HepG2 (cell line): Measurements from ENCODE around the gene NPW. TPM values are rescaled to one million over a fixed set of nuclear protein-coding genes. Genes with fewer than 3 reads are reported as not detected.

ENCODE experiments used
- MYC ChIP-seq: sonication (generic); formaldehyde crosslinking; IDR thresholded peaks from 2 replicates; pipeline ENCODE4 v1.9.0; 2021; ENCODE audit warnings: missing genetic modification reagents, borderline replicate concordance
- NAIF1 ChIP-seq: sonication (generic); formaldehyde crosslinking; IDR thresholded peaks from 2 replicates; pipeline ENCODE4 v1.5.0; 2020; ENCODE audit warnings: mild to moderate bottlenecking, missing genetic modification reagents, borderline replicate concordance
- PHF8 ChIP-seq: sonication (generic); formaldehyde crosslinking; IDR thresholded peaks from 2 replicates; pipeline ENCODE4 v1.5.0; 2020; ENCODE audit warnings: missing genetic modification reagents
- PTBP1 ChIP-seq: fragments of 200-400 bp; formaldehyde crosslinking; IDR thresholded peaks from 2 replicates; pipeline ENCODE4 v1.6.1; 2018; ENCODE audit warnings: low read length, low read depth; ENCODE audit not compliant: poor library complexity, severe bottlenecking
- SPEN ChIP-seq: sonication (generic); formaldehyde crosslinking; IDR thresholded peaks from 2 replicates; pipeline ENCODE4 v1.5.1; 2020; ENCODE audit warnings: low read depth, mild to moderate bottlenecking, missing genetic modification reagents
- ZNF253 ChIP-seq: sonication (generic); formaldehyde crosslinking; IDR thresholded peaks from 2 replicates; pipeline ENCODE4 v1.8.0; 2022; ENCODE audit warnings: mild to moderate bottlenecking, missing genetic modification reagents, borderline replicate concordance
- ZNF329 ChIP-seq: sonication (generic); formaldehyde crosslinking; IDR thresholded peaks from 2 replicates; pipeline ENCODE4 v1.9.0; 2021; ENCODE audit warnings: low read depth, mild to moderate bottlenecking, missing genetic modification reagents
- polyA plus RNA-seq, 8 experiments: library from polyadenylated mRNA; depleted of rRNA in 3 of 8; stranded (reverse) in 7 of 8; unstranded in 1 of 8; fragments of >200 nt; fragmentation: Illumina TruSeq in 4 of 8; extraction: Trizol in 4 of 8; gene quantifications; 2 replicates each; pipeline versions ENCODE4 v1.2.1 to v1.2.3, GENCODE V29; 2011 to 2016; ENCODE audit warnings: low read depth in 4 of 8, missing spikeins in 1 of 8, mixed read lengths in 1 of 8; ENCODE audit not compliant: insufficient read depth in 1 of 8
- total RNA-seq, 5 experiments: library from RNA; depleted of rRNA; stranded (reverse); fragments of >200 nt; fragmentation: Illumina TruSeq; extraction: Trizol; gene quantifications; 2 replicates each; pipeline ENCODE4 v1.2.3, GENCODE V29; 2016; ENCODE audit warnings: low read depth in 1 of 5
- TF ChIP-seq, protein P1 (sequence below): sonication (generic); formaldehyde crosslinking; conservative IDR thresholded peaks from 2 replicates; pipeline ENCODE4 v1.8.0; 2022; ENCODE audit warnings: missing genetic modification reagents
- TF ChIP-seq, protein P2 (sequence below): sonication (generic); formaldehyde crosslinking; IDR thresholded peaks from 2 replicates; pipeline ENCODE4 v1.5.1; 2020; ENCODE audit warnings: mild to moderate bottlenecking, missing genetic modification reagents, moderate library complexity
- TF ChIP-seq, protein P3 (sequence below): sonication (generic); formaldehyde crosslinking; IDR thresholded peaks from 2 replicates; pipeline ENCODE4 v1.8.1; 2023; ENCODE audit warnings: mild to moderate bottlenecking, moderate library complexity, missing genetic modification reagents
- TF ChIP-seq, protein P4 (sequence below): sonication (generic); formaldehyde crosslinking; IDR thresholded peaks from 2 replicates; pipeline ENCODE4 v1.4.0; 2020; ENCODE audit warnings: mild to moderate bottlenecking, low read depth, missing genetic modification reagents
- TF ChIP-seq, protein P5 (sequence below): sonication (generic); formaldehyde crosslinking; IDR thresholded peaks from 2 replicates; pipeline ENCODE4 v1.9.0; 2022; ENCODE audit warnings: missing genetic modification reagents, mild to moderate bottlenecking, borderline replicate concordance
- TF ChIP-seq, protein P6 (sequence below): sonication (generic); formaldehyde crosslinking; IDR thresholded peaks from 2 replicates; pipeline ENCODE4 v1.5.1; 2020; ENCODE audit warnings: mild to moderate bottlenecking, missing genetic modification reagents, moderate library complexity
- TF ChIP-seq, protein P7 (sequence below): sonication (generic); formaldehyde crosslinking; IDR thresholded peaks from 2 replicates; pipeline ENCODE4 v1.5.0; 2020; ENCODE audit warnings: missing genetic modification reagents

NPW gene
- total and polyA plus RNA-seq, 2 of the 13 experiments (the other 11 are each of a cell fraction or from before 2014, with no cell fraction given): 0.24 to 0.97 TPM

DNA sequence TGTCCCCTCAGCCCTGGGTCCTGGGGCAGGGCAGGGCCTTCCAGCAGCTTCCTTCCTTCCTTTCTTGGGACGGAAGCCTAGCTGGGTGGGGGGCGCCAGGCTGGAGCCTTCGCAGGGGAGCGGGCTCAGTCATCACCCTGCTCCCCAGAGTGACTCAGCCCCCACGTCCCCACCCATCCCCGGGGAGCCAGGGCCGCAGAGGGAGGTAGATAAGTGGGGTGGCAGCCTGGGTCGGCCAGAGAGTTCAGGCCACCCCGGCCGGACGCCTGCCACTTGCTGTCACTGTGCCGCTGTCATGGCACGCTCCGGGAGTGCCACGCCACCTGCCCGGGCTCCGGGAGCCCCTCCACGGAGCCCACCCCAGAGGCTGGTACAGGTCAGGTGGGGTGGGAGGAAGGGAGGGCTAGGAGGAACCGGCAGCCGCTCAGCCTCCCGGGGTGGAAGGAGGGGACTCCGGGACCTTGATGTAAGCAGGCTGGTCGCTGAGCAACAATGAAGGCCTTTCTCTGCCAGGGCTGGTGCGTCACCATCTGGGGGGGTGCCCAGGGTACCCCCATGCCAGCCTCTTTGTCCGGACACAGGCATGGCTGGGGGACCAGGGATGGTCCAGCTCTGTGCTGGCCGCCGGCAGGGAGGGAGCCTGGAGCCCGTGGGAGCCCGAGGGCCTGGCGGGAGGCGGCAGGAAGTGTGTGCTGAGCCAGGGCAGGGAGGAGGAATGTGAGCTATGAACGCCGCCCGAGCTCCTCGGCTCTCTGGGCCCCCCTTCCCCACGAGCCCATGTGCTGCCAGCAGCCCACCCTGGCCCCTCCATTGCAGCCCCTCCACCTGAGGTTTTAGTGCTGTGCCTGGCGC, 13.7 kb downstream of the NPW start (continued):
- TF ChIP-seq, protein P1, sequence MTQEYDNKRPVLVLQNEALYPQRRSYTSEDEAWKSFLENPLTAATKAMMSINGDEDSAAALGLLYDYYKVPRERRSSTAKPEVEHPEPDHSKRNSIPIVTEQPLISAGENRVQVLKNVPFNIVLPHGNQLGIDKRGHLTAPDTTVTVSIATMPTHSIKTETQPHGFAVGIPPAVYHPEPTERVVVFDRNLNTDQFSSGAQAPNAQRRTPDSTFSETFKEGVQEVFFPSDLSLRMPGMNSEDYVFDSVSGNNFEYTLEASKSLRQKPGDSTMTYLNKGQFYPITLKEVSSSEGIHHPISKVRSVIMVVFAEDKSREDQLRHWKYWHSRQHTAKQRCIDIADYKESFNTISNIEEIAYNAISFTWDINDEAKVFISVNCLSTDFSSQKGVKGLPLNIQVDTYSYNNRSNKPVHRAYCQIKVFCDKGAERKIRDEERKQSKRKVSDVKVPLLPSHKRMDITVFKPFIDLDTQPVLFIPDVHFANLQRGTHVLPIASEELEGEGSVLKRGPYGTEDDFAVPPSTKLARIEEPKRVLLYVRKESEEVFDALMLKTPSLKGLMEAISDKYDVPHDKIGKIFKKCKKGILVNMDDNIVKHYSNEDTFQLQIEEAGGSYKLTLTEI (CRISPR knock-in tag): no peak
- peak; percentile 53 for TF ChIP-seq MYC (CRISPR knock-in tag)
- TF ChIP-seq, protein P2, sequence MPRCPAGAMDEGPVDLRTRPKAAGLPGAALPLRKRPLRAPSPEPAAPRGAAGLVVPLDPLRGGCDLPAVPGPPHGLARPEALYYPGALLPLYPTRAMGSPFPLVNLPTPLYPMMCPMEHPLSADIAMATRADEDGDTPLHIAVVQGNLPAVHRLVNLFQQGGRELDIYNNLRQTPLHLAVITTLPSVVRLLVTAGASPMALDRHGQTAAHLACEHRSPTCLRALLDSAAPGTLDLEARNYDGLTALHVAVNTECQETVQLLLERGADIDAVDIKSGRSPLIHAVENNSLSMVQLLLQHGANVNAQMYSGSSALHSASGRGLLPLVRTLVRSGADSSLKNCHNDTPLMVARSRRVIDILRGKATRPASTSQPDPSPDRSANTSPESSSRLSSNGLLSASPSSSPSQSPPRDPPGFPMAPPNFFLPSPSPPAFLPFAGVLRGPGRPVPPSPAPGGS (CRISPR knock-in tag): no peak
- TF ChIP-seq, protein P3, sequence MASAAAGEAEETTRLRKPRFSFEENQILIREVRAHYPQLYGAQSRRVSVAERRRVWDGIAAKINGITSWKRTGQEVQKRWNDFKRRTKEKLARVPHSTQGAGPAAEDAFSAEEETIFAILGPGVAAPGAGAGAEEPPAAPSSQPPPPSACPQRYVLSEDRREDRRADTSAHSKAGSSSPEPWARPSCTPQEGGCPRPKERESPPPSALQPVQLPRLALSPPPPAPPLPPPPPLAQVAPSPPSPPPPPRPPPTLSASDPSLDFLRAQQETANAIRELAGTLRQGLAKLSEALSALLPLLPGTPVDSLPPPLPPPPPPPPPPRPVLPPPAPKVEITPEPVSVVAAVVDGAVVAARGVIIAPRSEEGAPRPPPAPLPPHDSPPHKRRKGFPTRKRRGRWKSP (CRISPR knock-in tag): no peak
- TF ChIP-seq, protein P4, sequence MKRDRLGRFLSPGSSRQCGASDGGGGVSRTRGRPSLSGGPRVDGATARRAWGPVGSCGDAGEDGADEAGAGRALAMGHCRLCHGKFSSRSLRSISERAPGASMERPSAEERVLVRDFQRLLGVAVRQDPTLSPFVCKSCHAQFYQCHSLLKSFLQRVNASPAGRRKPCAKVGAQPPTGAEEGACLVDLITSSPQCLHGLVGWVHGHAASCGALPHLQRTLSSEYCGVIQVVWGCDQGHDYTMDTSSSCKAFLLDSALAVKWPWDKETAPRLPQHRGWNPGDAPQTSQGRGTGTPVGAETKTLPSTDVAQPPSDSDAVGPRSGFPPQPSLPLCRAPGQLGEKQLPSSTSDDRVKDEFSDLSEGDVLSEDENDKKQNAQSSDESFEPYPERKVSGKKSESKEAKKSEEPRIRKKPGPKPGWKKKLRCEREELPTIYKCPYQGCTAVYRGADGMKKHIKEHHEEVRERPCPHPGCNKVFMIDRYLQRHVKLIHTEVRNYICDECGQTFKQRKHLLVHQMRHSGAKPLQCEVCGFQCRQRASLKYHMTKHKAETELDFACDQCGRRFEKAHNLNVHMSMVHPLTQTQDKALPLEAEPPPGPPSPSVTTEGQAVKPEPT (CRISPR knock-in tag): no peak
- no peak for TF ChIP-seq NAIF1 (CRISPR knock-in tag)
- TF ChIP-seq SPEN (CRISPR knock-in tag): no peak
- TF ChIP-seq PTBP1: no peak
- TF ChIP-seq, protein P5, sequence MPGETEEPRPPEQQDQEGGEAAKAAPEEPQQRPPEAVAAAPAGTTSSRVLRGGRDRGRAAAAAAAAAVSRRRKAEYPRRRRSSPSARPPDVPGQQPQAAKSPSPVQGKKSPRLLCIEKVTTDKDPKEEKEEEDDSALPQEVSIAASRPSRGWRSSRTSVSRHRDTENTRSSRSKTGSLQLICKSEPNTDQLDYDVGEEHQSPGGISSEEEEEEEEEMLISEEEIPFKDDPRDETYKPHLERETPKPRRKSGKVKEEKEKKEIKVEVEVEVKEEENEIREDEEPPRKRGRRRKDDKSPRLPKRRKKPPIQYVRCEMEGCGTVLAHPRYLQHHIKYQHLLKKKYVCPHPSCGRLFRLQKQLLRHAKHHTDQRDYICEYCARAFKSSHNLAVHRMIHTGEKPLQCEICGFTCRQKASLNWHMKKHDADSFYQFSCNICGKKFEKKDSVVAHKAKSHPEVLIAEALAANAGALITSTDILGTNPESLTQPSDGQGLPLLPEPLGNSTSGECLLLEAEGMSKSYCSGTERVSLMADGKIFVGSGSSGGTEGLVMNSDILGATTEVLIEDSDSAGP (CRISPR knock-in tag): no peak
- TF ChIP-seq, protein P6, sequence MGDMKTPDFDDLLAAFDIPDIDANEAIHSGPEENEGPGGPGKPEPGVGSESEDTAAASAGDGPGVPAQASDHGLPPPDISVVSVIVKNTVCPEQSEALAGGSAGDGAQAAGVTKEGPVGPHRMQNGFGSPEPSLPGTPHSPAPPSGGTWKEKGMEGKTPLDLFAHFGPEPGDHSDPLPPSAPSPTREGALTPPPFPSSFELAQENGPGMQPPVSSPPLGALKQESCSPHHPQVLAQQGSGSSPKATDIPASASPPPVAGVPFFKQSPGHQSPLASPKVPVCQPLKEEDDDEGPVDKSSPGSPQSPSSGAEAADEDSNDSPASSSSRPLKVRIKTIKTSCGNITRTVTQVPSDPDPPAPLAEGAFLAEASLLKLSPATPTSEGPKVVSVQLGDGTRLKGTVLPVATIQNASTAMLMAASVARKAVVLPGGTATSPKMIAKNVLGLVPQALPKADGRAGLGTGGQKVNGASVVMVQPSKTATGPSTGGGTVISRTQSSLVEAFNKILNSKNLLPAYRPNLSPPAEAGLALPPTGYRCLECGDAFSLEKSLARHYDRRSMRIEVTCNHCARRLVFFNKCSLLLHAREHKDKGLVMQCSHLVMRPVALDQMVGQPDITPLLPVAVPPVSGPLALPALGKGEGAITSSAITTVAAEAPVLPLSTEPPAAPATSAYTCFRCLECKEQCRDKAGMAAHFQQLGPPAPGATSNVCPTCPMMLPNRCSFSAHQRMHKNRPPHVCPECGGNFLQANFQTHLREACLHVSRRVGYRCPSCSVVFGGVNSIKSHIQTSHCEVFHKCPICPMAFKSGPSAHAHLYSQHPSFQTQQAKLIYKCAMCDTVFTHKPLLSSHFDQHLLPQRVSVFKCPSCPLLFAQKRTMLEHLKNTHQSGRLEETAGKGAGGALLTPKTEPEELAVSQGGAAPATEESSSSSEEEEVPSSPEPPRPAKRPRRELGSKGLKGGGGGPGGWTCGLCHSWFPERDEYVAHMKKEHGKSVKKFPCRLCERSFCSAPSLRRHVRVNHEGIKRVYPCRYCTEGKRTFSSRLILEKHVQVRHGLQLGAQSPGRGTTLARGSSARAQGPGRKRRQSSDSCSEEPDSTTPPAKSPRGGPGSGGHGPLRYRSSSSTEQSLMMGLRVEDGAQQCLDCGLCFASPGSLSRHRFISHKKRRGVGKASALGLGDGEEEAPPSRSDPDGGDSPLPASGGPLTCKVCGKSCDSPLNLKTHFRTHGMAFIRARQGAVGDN (CRISPR knock-in tag): peak; percentile 91
- TF ChIP-seq ZNF253: no peak
- TF ChIP-seq PHF8: peak; percentile 16
- TF ChIP-seq, protein P7, sequence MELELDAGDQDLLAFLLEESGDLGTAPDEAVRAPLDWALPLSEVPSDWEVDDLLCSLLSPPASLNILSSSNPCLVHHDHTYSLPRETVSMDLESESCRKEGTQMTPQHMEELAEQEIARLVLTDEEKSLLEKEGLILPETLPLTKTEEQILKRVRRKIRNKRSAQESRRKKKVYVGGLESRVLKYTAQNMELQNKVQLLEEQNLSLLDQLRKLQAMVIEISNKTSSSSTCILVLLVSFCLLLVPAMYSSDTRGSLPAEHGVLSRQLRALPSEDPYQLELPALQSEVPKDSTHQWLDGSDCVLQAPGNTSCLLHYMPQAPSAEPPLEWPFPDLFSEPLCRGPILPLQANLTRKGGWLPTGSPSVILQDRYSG: no peak
- TF ChIP-seq ZNF329 (CRISPR knock-in tag): no peak
